CD4-positive, alpha-beta T cell (primary cell): Measurements from ENCODE around the gene IGFLR1. TPM values are rescaled to one million over a fixed set of nuclear protein-coding genes. Genes with fewer than 3 reads are reported as not detected.

Experiments
- ATAC-seq: fragments of 200-7000 bp; cut with Tn5 transposase; one replicate; pipeline ENCODE4 v1.10.0; 2022; ENCODE audit warnings: mild to moderate bottlenecking; ENCODE audit not compliant: poor library complexity
- CTCF ChIA-PET: fragments of 350-600 bp; sonication (Branson Sonifier 250); formaldehyde crosslinking; loops from one replicate; lab custom pipeline; 2021; ENCODE audit warnings: antibody characterized with exemption, inconsistent platforms; lab: Charles Lee
- POLR2A ChIA-PET: fragments of 350-600 bp; sonication (Branson Sonifier 250); formaldehyde crosslinking; loops from one replicate; lab custom pipeline; 2021; ENCODE audit warnings: antibody characterized with exemption, inconsistent platforms; lab: Charles Lee
- DNase-seq, 14 experiments: peaks; one replicate each; pipeline ENCODE4 v3.0.0-alpha.2; 2013 to 2020; ENCODE audit warnings: mixed read lengths in 2 of 14
- H3K27ac ChIP-seq, 2 donors: one replicate each; pipeline versions ENCODE4 v1.5.1 to v1.7.0; 2013; ENCODE audit warnings: low read length in 2 of 2, low read depth in 1 of 2, mild to moderate bottlenecking in 1 of 2
- H3K27me3 ChIP-seq, 2 experiments: 1 replicate in 1 of 2; 2 replicates in 1 of 2; pipeline versions ENCODE4 v1.6.1 to v1.7.0; 2013; ENCODE audit warnings: low read length in 2 of 2, control low read depth in 1 of 2, mild to moderate bottlenecking in 1 of 2, moderate library complexity in 1 of 2; ENCODE audit not compliant: insufficient read depth in 2 of 2, control insufficient read depth in 1 of 2
- H3K36me3 ChIP-seq: one replicate; pipeline ENCODE4 v1.6.1; 2013; ENCODE audit warnings: low read length, control low read depth; ENCODE audit not compliant: insufficient read depth
- H3K4me1 ChIP-seq: one replicate; pipeline ENCODE4 v1.6.1; 2013; ENCODE audit warnings: low read length, control low read depth; ENCODE audit not compliant: insufficient read depth
- H3K4me3 ChIP-seq: one replicate; pipeline ENCODE4 v1.5.1; 2013; ENCODE audit warnings: mild to moderate bottlenecking, low read length, moderate library complexity
- H3K9me3 ChIP-seq, 2 experiments: 1 replicate in 1 of 2; 2 replicates in 1 of 2; pipeline versions ENCODE4 v1.6.1 to v1.7.0; 2013; ENCODE audit warnings: low read length in 2 of 2, mild to moderate bottlenecking in 2 of 2, control low read depth in 1 of 2, moderate library complexity in 1 of 2; ENCODE audit not compliant: control insufficient read depth in 1 of 2, insufficient read depth in 1 of 2
- H3K27ac Mint-ChIP-seq: one replicate; pipeline ENCODE4 v1.8.0; 2020; ENCODE audit warnings: mixed read lengths
- H3K27me3 Mint-ChIP-seq: one replicate; pipeline ENCODE4 v1.8.0; 2021; ENCODE audit warnings: mixed read lengths
- H3K36me3 Mint-ChIP-seq: one replicate; pipeline ENCODE4 v1.8.0; 2021; ENCODE audit warnings: low read depth, mixed read lengths
- H3K4me1 Mint-ChIP-seq: one replicate; pipeline ENCODE4 v1.8.0; 2021; ENCODE audit warnings: low read depth, mixed read lengths
- H3K4me3 Mint-ChIP-seq: one replicate; pipeline ENCODE4 v1.8.0; 2020; ENCODE audit warnings: mild to moderate bottlenecking, mixed read lengths
- H3K9me3 Mint-ChIP-seq: one replicate; pipeline ENCODE4 v1.8.0; 2020; ENCODE audit warnings: mixed read lengths
- CTCF ChIP-seq: fragments of 200-600 bp; IDR thresholded peaks from one replicate; pipeline ENCODE4 v1.8.0; 2022; ENCODE audit warnings: antibody characterized with exemption, mild to moderate bottlenecking
- intact Hi-C, 2 experiments: fragments of 100-400 bp; cut with DNase I in 1 of 2; cut with micrococcal nuclease in 1 of 2; formaldehyde crosslinking; loops; one replicate each; pipeline versions ENCODE4 v1.15.1 to v1.9.0; 2023 to 2025; cut with DNase I, micrococcal nuclease
- total RNA-seq, 174 experiments: library from RNA in 2 of 174; stranded (reverse) in 2 of 174; gene quantifications; one replicate each; pipeline ENCODE4 v1.2.3 and lab custom pipeline; 2021 to 2026

Gene IGFLR1
- total RNA-seq, 2 experiments from 2014 or later, result 40.3 to 43.1 TPM

- Histone ChIP-seq H3K4me1 (peaks cover 3% of the 10 kb centered on the region), H3K9me3 (no peaks in the 10 kb centered on the region), H3K4me3 (no peak overlapping the region), H3K27me3 (no peaks in the 10 kb centered on the region), H3K36me3 (peaks cover 13% of the 10 kb centered on the region), H3K27ac (no peak overlapping the region)
- Mint-ChIP-seq H3K4me1 (peaks cover 5% of the 10 kb centered on the region), H3K4me3 (no peak overlapping the region), H3K9me3 (no peaks in the 10 kb centered on the region), H3K36me3 (peaks cover 17% of the 10 kb centered on the region), H3K27me3 (no peaks in the 10 kb centered on the region), H3K27ac (no peak overlapping the region)
- ChIA-PET CTCF (no interaction called here), POLR2A (no interaction called here)
- ATAC-seq (no peak), DNase-seq (no peak)
- TF ChIP-seq CTCF, result no peak
- intact Hi-C loops, result no loop called here
Measured at GRCh38 chr19:35781650-35782049, 39.4 kb upstream of the IGFLR1 start.

- no peak overlapping the region for H3K27ac ChIP-seq
- TF ChIP-seq CTCF, result no peak
- H3K4me3 ChIP-seq, result no peak overlapping the region
- ATAC-seq (no peak), DNase-seq (peak in 1 of 14 experiments; percentile 11)
- Mint-ChIP-seq H3K9me3 (no peaks in the 10 kb centered on the region), H3K36me3 (peaks cover 17% of the 10 kb centered on the region), H3K27ac (no peak overlapping the region), H3K4me1 (peaks cover 12% of the 10 kb centered on the region), H3K27me3 (no peaks in the 10 kb centered on the region), H3K4me3 (no peak overlapping the region)
- H3K4me1 ChIP-seq, result peaks cover 13% of the 10 kb centered on the region
- no peaks in the 10 kb centered on the region for H3K27me3 ChIP-seq
- ChIA-PET CTCF (no interaction called here), POLR2A (no interaction called here)
- peaks cover 10% of the 10 kb centered on the region for H3K36me3 ChIP-seq
- intact Hi-C loops, result no loop called here
- H3K9me3 ChIP-seq, result no peaks in the 10 kb centered on the region
Measured at GRCh38 chr19:35780717-35781116, 38.5 kb upstream of the IGFLR1 start.

GRCh38 chr19:35780058-35780457 is 37.8 kb upstream of the IGFLR1 start:
- TF ChIP-seq CTCF, result no peak
- peaks cover 10% of the 10 kb centered on the region for H3K36me3 ChIP-seq
- peaks cover 15% of the 10 kb centered on the region for H3K4me1 ChIP-seq
- H3K36me3 Mint-ChIP-seq, result peaks cover 17% of the 10 kb centered on the region
- no peak overlapping the region for H3K4me3 Mint-ChIP-seq
- ChIA-PET POLR2A (no interaction called here), CTCF (no interaction called here)
- H3K4me3 ChIP-seq, result no peak overlapping the region
- H3K27ac ChIP-seq, result no peak overlapping the region
- no peaks in the 10 kb centered on the region for H3K9me3 ChIP-seq
- H3K27ac Mint-ChIP-seq, result no peak overlapping the region
- DNase-seq, result no peak
- no peak for ATAC-seq
- H3K9me3 Mint-ChIP-seq, result no peaks in the 10 kb centered on the region
- no peaks in the 10 kb centered on the region for H3K27me3 Mint-ChIP-seq
- H3K27me3 ChIP-seq, result no peaks in the 10 kb centered on the region
- intact Hi-C loops, result no loop called here
- H3K4me1 Mint-ChIP-seq, result peaks cover 15% of the 10 kb centered on the region
